GM18868 (cell line): Measurements from ENCODE around the gene RNF112.

Source experiments
- ATAC-seq: cut with Tn5 transposase; IDR thresholded peaks from one replicate; pipeline ENCODE4 v1.9.1; 2021; ENCODE audit warnings: mild to moderate bottlenecking, moderate library complexity; ENCODE audit not compliant: unreplicated experiment

The RNF112 gene

DNA sequence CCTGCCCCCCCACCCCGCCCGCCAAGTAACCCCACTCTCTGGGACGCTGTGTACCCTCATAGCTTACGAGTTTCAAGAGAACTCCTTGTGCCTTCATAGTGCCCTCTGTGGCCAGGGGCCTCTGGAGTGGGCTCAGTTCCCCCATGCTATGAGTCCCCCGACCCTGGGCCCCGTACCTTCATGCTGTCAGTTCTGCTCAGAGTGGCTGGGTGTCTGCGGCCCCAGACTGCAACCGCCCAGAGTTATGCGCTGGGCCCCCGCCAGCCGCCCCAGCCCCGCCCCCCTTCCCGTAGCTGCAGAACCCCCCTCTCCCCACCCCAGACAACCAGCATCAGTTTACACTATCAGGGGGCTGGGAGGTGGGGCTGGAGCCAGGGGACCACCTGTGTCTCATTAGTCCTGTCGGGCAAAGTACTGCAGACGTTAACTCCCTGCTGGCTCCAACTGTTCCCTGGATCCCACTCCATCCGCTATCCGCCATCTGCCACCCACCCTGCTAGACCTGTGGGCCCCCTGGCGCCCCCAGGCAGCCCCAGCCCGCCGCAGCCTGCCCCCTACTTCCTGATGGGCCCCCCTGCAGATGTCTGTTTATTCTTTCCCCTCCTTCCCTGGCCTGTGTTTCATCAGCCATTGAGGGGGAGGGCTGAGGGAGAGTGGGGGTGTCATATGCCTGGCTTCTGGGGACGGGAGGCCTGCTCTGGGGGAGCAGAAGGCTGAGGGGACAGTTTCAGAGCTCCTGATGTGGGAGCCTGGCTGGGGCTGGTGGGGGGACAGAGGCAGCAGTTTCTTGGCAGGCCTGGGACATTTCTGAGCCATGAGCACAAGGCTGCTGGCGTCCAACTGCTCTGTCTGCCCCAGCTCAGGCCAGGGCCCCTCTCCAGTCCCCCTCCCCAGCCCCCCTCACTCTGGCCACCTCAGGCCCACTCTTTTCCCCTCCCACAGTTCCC is 23.8 kb upstream of the RNF112 start, which contains the start of gene MFAP4:
MFAP4 (minus strand) TSS at position 217 of the 947 bp plus-strand sequence; CDS start at position 182, 35 bp downstream.
- ATAC-seq: no peak

- ATAC-seq: no peak
Measured at GRCh38 chr17:19387921-19388521, 23.0 kb upstream of the RNF112 start.

- no peak for ATAC-seq
Measured at GRCh38 chr17:19388791-19389785, 21.9 kb upstream of the RNF112 start.

DNA sequence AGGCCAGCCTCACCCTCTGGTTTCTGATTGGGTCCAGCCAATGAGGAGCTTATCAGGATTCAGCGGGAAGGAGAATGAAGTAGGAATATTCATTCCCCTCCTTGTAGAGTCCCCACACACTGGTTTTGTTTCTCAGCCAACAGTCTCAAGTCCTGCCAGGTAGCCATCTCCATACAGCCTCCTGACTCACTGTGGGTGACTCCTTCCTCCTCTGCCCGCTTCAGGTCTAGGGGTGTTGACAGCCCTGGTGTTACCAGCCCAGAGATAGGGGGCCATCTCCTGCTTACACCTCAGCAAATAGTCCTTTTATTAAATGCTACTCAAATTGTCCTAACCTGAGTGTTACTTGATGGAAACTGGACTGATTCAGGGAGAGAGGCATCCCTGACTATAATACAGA is 20.1 kb upstream of the RNF112 start:
- no peak for ATAC-seq

DNA sequence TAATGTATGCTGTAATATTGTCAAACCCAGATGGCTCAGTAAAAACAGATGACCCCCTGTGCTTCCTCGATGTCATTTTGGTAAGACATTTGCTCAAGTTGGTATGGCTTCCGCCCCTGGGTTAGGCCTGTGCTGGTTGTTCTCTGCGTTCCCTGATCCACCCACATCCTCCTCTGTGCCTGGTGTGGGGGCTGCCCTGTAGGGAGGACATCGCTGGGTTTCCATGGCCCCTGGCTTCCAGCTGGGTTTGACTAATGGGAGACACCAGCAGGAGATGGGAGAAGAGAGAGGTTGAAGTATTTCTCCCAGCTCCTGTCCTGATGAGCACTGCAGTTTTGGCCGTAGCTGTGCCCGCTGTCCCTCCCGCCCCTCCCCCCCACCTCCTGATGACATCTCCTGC is 19.6 kb upstream of the RNF112 start:
- ATAC-seq: no peak

DNA sequence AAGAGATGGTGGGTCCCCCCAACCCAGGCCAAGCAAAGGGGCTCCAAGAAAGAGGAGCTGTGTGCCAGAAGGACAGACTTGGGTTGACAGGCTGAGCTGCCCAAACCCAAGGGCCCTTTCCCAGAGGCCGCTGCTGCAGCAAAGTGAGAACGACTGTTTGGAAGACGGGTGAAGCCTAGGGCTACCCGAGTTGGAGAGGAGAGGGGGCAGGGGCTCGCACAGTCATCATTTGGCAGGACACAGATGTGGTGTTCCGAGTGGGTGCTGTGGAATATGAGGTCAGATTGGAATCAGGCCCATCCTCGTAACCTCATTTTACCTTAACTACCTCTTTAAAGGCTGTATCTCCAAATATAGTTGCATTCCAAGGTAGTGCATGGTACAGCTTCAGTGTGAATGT is 18.7 kb upstream of the RNF112 start:
- ATAC-seq: no peak

GRCh38 chr17:19397556-19398041 is 13.4 kb upstream of the RNF112 start:
- no peak for ATAC-seq

DNA sequence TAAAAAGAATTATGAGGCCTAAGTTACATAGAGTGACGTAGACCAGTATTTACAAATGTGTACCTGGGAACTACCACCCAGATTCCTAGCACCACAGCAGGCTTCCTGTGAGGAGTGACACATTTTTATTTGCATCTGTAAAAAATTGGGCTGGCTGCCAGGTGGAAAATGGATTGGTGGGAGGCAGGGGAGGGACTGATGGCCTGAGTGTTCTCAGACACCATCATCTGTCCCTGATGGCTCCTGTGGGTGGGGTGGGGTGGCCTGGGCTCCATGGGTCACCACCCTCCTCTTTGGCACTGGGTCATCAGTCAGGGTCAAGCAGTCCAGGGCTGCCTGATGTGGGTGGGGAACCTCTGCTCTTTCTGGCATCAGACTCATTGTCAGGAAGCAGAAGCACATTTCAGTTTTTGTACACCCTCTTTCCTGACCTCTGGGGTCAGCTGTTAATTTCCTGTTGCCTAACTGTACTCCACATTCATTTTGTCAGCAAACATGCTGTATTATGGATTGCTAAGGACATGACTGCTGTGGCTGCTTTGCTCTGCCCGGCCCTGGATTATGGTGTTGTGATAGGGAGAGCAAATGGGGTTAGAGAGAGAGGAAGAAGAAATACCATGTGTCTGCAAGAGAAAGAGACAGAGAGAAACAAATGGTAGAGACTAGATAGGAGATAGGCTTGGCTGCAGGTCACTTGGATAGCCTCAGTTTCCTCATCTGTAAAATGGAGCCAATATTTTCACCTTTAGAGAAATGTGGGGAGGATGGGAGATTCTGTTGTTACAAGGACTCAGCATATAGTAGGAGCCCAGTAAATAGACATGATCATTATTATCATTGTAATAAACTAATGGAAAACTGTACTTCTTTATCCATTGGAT is 12.5 kb upstream of the RNF112 start:
- ATAC-seq: no peak

GRCh38 chr17:19399750-19400450 is 11.1 kb upstream of the RNF112 start:
- ATAC-seq: no peak

DNA sequence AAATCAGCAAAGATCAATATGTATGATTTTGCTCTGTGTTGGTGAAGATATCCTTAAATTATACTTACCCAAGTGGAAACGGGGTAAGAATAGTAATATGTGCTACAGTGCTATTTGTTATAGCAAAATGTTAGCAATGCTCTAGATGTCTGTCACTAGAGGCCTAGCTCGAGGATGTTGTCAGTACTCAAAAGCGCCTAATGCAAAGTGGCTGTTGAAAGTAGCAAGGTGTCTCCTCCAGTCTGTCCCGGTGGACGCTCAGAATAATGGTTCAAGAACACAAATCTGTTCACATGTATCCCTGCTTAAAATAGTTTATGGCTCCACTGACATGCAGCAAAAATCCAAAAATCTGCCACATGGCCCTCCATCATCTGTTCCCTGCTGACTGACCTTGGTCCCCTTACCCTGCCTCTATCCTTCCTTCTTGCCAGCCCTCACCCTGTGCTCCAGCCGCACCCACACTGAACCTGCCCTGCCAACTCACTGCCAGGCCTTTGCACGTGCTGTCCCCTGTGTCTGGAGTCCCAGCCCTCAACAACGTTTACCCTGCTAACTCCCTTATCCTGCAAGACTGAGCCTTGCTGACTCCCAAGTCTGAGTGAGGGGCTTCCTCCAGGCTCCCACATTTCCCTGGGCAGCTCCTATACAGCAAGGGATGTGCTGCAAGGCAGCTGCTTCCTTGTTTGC is 9.6 kb upstream of the RNF112 start:
- ATAC-seq: no peak

DNA sequence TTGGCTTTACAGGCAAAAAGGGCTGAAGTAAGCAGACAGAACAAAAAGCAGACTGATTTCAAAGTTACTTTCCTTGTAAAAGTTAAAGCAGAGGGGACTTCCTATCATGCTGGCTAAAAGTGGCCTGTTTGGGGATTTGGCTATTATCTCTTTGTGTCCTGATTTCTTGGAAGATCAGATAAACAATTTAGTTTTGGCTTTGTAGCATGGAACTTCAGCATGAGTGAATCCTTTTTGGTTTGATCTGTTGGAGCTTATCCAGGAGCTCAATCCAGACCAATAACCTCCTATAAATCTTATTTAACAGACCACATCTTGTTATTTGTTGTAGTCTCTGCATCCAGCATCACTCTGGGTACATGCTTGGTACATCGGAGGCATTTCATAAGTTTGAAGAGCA is 8.9 kb upstream of the RNF112 start:
- ATAC-seq: no peak

DNA sequence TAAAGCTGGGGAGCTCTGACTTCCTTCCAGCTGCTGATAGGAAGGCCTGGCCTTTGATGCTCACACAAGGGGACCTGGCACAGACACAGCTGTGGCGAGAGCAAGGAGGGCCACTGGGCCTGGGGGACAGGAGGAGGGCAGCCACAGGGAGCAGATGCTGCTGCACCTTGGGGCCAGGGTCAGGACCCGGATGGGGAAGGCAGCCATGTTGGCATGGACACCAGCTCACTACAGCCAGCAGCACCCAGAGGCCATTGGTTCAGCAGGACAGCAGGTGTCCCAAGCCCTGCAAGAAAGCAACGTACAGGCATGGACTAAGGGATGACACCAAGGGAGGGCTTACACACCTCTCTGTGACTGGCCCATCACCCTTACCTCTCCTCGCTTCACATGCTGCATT is 8.0 kb upstream of the RNF112 start:
- no peak for ATAC-seq

DNA sequence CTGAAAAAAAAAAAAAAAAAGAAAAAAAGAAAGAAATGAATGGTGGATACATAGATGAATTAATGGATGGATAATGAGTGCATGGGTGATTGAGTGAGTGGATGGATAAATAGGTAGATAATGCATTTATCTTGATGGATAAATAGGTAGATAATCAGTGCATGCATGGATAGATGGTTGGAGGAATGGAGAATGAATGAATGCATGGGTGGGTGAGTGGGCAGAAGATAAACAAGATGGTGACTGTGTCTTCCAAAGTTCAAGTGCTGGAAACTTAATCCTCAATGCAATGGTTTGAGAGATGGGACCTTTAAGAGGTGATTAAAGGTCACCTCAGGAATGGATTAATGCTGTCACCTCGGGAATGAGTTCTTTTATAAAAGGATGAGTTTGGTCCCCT is 6.8 kb upstream of the RNF112 start:
- no peak for ATAC-seq

GRCh38 chr17:19405114-19405513 is 5.9 kb upstream of the RNF112 start:
- ATAC-seq: no peak

- no peak for ATAC-seq
Measured at GRCh38 chr17:19407601-19408345, 3.3 kb upstream of the RNF112 start.

GRCh38 chr17:19408346-19408710 is 2.7 kb upstream of the RNF112 start:
- ATAC-seq: no peak

DNA sequence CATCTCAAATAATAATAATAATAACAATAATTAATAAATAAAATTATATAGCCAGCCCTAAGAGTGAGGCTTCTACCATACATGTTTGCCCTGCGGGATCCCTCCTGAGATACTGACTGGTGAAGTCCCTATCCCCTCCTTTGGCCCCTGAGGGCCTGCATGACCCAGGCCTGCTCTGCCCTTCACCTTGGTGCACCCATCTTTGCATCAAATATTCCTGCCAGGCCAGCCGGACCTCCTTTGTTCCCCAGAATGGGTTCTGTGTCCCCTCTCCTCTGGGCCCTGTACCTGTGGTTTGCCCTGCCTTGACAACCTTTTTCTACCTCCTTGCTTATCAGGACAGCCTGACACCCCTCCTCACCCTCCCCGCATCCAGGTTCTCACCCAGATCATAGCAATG is 2.0 kb upstream of the RNF112 start:
- ATAC-seq: no peak

DNA sequence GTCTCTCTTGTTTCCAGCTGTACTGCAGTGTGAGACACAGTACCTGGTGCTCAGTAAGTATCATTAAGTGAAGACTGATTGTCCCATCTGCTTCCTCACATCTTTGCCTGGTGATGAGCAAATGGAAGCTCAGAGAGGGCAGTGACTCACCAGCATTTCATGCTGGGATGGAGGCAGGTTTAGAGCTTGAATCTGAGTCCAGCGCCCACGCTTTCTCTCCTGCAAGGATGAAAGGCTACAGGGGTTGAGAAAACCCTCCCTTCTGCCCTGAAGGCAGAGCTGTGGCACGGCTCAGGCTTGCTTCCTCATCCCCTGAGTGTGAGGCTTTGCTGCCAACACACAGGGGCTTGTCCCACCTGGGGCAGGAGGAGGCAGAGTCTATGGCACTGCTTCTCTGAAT is 1.5 kb upstream of the RNF112 start:
- no peak for ATAC-seq
